GM13976 (cell line): ENCODE data around the gene ZNF780B.

Source experiments
- DNase-seq: peaks from one replicate; pipeline ENCODE4 v3.0.0; 2012; ENCODE audit warnings: low spot score
- CTCF ChIP-seq: IDR thresholded peaks from 2 replicates; pipeline ENCODE4 v1.5.1; 2012; ENCODE audit warnings: borderline replicate concordance, mild to moderate bottlenecking; ENCODE audit not compliant: insufficient read depth; ENCODE audit errors: extremely low read depth, missing control alignments, control extremely low read depth
- in situ Hi-C: fragments of 300-500 bp; cut with MboI; formaldehyde crosslinking; loops from one replicate; pipeline ENCODE4 v1.12.0; 2022; ENCODE audit warnings: low sequenced_read_pairs, mixed read lengths, inconsistent platforms; ENCODE audit not compliant: unreplicated experiment

ZNF780B gene

GRCh38 chr19:40090241-40091204 lies 34.5 kb upstream of the ZNF780B start, which contains the start of gene ZNF780A:
ZNF780A (minus strand) TSS chr19:40090943; CDS start chr19:40084753, 6,190 bp downstream.
- in situ Hi-C loops: no loop called here
- peak; percentile 79 for DNase-seq
- TF ChIP-seq CTCF: no peak

GRCh38 chr19:40089462-40089861 lies 33.4 kb upstream of the ZNF780B start:
- no peak for DNase-seq
- no peak for TF ChIP-seq CTCF
- in situ Hi-C loops: no loop called here

GRCh38 chr19:40088299-40089047 lies 32.4 kb upstream of the ZNF780B start:
- in situ Hi-C loops: no loop called here
- no peak for TF ChIP-seq CTCF
- no peak for DNase-seq

GRCh38 chr19:40084948-40085347 lies 28.9 kb upstream of the ZNF780B start:
- no peak for DNase-seq
- no peak for TF ChIP-seq CTCF
- in situ Hi-C loops: no loop called here

GRCh38 chr19:40081411-40081810 lies 25.4 kb upstream of the ZNF780B start:
- DNase-seq: no peak
- in situ Hi-C loops: no loop called here
- TF ChIP-seq CTCF: no peak

- in situ Hi-C loops: no loop called here
- DNase-seq: no peak
- no peak for TF ChIP-seq CTCF
Measured at GRCh38 chr19:40080289-40080688, 24.3 kb upstream of the ZNF780B start.
